ENCODE data around the gene DOCK6.
"Not testable (repeated sequence)": the region's sequence is repeated elsewhere in the genome, so short reads cannot be mapped to it uniquely, and the experiment has no call there.

DOCK6 gene

DNA sequence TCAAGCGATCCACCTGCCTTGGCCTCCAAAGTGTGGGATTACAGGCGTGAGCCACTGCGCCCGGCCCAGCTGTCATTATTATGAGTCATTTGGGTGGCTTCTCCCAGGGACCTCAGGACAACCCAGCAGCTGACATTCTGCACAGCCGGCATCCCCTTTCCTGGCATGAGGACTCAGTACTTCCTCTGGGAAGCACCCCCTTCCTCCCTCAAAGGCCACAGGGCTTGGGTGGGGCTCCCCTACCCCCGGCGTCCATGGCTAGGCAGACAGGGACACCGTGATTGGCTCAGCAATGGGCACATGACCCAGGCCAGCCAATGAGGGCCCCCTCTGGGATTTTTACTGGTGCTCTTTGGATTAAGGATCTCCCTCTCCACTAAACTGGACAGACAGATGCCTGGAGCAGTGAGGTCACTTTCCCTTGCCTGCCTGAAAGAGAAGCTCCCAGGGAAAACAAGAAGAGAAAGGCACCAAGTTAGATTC, 71.0 kb downstream of the DOCK6 start:
- no peaks in the 10 kb centered on the region for H3K4me1 ChIP-seq (ENCODE audit: insufficient read depth, low read length)
- H2AFZ ChIP-seq (ENCODE audit: low read depth, low read length): no peak overlapping the region
- no peak overlapping the region for H3K4me3 ChIP-seq (ENCODE audit: low read length)
- H3K27me3 ChIP-seq (ENCODE audit: insufficient read depth, low read length): no peaks in the 10 kb centered on the region
- H3K36me3 ChIP-seq (ENCODE audit: insufficient read depth, low read length): peaks cover 6% of the 10 kb centered on the region
- no peaks in the 10 kb centered on the region for H3K9me3 ChIP-seq (ENCODE audit: low read length)

DNA sequence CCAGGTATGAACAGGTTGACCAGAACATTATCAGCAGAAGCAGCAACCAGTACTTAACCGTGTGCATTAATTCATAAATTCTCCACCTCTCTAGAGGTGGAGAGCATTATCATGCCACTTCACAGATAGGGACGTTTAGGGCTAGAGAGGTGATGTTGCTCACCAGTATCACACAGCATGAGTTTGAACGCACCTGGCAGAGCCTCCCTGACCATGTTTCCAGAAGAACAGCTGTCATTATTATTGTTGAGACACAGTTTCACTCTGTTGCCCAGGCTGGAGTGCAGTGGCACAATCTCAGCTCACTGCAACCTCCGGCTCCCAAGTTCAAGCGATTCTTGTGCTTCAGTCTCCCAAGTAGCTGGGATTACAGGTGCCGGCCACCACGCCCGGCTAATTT, 71.8 kb downstream of the DOCK6 start:
- Histone ChIP-seq H3K36me3 (ENCODE audit: insufficient read depth, low read length) (peaks cover 6% of the 10 kb centered on the region), H3K4me3 (ENCODE audit: low read length) (no peak overlapping the region)

DNA sequence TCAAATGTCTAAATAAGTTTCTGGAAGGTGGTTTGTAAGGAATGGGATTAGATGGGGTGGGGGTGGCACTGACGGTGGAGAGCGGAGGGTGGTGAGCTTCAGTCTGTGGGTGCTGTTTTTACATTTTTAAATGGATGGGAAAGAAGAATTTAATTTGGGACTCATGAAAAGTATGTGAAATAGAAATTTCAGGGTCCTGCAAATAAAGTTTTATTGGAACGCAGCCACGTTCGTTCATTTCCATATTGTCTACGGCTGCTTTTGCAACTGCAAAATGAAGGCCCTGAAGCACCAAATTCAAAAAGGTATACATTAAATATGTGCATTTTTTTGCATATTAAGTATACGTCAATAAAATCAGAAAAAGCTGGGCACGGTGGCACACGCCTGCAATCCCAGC, 74.9 kb downstream of the DOCK6 start:
- H2AFZ ChIP-seq (ENCODE audit: low read depth, low read length): no peak overlapping the region
- no peaks in the 10 kb centered on the region for H3K27me3 ChIP-seq (ENCODE audit: insufficient read depth, low read length)
- H3K4me1 ChIP-seq (ENCODE audit: insufficient read depth, low read length): no peaks in the 10 kb centered on the region
- H3K4me3 ChIP-seq (ENCODE audit: low read length): no peak overlapping the region
- peaks cover 4% of the 10 kb centered on the region for H3K9me3 ChIP-seq (ENCODE audit: low read length)
- peaks cover 2% of the 10 kb centered on the region for H3K36me3 ChIP-seq (ENCODE audit: insufficient read depth, low read length)

More for the DNA sequence above, 71.8 kb downstream of the DOCK6 start:
- Histone ChIP-seq H2AFZ (ENCODE audit: low read depth, low read length) (no peak overlapping the region), H3K27me3 (ENCODE audit: insufficient read depth, low read length) (no peaks in the 10 kb centered on the region), H3K4me1 (ENCODE audit: insufficient read depth, low read length) (no peaks in the 10 kb centered on the region), H3K9me3 (ENCODE audit: low read length) (no peaks in the 10 kb centered on the region)

DNA sequence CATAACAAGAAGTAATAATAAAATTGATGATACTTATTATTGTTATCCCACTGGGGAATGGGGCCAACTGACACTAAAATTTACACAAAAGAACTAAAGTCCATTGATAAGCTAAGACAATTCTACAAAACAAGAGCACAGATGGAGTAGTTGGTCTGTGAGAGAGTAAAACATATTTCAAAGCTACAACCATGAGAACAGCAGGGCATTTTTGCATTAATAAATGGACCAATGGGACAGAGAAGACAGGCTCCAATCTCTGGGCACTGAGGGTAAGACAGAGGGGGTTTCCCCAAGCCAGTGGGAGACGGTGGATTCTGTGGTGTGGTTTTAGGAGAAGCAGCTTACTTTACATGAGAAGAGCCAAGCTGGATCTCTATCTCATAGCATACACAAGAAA, 79.3 kb downstream of the DOCK6 start:
- H3K27me3 ChIP-seq (ENCODE audit: insufficient read depth, low read length): no peaks in the 10 kb centered on the region
- peaks cover 4% of the 10 kb centered on the region for H3K9me3 ChIP-seq (ENCODE audit: low read length)
- no peak overlapping the region for H2AFZ ChIP-seq (ENCODE audit: low read depth, low read length)
- peaks cover 4% of the 10 kb centered on the region for H3K36me3 ChIP-seq (ENCODE audit: insufficient read depth, low read length)
- H3K4me3 ChIP-seq (ENCODE audit: low read length): no peak overlapping the region
- no peaks in the 10 kb centered on the region for H3K4me1 ChIP-seq (ENCODE audit: insufficient read depth, low read length)

GRCh38 chr19:11181488-11181887, 80.8 kb downstream of the DOCK6 start:
- Histone ChIP-seq H3K9me3 (ENCODE audit: low read length) (peaks cover 4% of the 10 kb centered on the region), H3K27me3 (ENCODE audit: insufficient read depth, low read length) (no peaks in the 10 kb centered on the region), H3K4me1 (ENCODE audit: insufficient read depth, low read length) (no peaks in the 10 kb centered on the region), H2AFZ (ENCODE audit: low read depth, low read length) (no peak overlapping the region), H3K36me3 (ENCODE audit: insufficient read depth, low read length) (peaks cover 11% of the 10 kb centered on the region), H3K4me3 (ENCODE audit: low read length) (no peak overlapping the region)

GRCh38 chr19:11180975-11181374, 81.3 kb downstream of the DOCK6 start:
- not testable (repeated sequence) for H3K27me3 ChIP-seq (ENCODE audit: insufficient read depth, low read length); H3K4me3 ChIP-seq (ENCODE audit: low read length); H3K9me3 ChIP-seq (ENCODE audit: low read length); H2AFZ ChIP-seq (ENCODE audit: low read depth, low read length); H3K4me1 ChIP-seq (ENCODE audit: insufficient read depth, low read length)
- peaks cover 12% of the 10 kb centered on the region for H3K36me3 ChIP-seq (ENCODE audit: insufficient read depth, low read length)

GRCh38 chr19:11180346-11180745, 82.0 kb downstream of the DOCK6 start:
- H3K27me3 ChIP-seq (ENCODE audit: insufficient read depth, low read length): no peaks in the 10 kb centered on the region
- H2AFZ ChIP-seq (ENCODE audit: low read depth, low read length): no peak overlapping the region
- H3K4me3 ChIP-seq (ENCODE audit: low read length): no peak overlapping the region
- H3K9me3 ChIP-seq (ENCODE audit: low read length): peaks cover 4% of the 10 kb centered on the region
- no peaks in the 10 kb centered on the region for H3K4me1 ChIP-seq (ENCODE audit: insufficient read depth, low read length)
- peaks cover 12% of the 10 kb centered on the region for H3K36me3 ChIP-seq (ENCODE audit: insufficient read depth, low read length)

DNA sequence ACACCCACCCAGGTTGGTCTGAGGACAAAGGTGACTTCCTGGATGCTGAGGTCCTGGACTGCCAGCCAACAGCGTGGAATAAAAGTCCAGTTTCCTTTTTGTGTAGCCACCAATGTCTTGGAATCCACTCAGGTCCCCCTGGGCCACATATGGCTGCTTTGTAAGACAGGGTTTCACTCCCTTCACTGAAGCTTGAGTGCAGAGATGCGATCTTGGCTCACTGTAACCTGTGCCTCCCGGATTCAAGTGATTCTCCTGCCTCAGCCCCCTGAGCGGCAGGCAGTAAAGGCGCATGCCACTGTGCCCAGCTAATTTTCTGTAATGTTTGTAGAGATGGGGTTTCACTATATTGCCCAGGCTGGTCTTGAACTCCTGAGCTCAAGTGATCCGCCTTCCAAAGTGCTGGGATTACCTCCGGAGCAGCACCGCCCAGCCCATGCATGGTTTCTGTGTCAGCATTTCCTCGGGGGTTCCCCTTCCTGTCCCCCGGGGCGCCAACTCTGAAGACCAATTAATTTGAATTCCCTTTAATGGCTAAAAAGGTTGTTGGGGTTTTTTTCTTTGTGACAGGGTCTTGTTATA, 82.5 kb downstream of the DOCK6 start:
- Histone ChIP-seq H3K9me3 (ENCODE audit: low read length) (peaks cover 4% of the 10 kb centered on the region), H2AFZ (ENCODE audit: low read depth, low read length) (no peak overlapping the region), H3K4me3 (ENCODE audit: low read length) (no peak overlapping the region), H3K4me1 (ENCODE audit: insufficient read depth, low read length) (no peaks in the 10 kb centered on the region), H3K36me3 (ENCODE audit: insufficient read depth, low read length) (peaks cover 14% of the 10 kb centered on the region), H3K27me3 (ENCODE audit: insufficient read depth, low read length) (no peaks in the 10 kb centered on the region)

DNA sequence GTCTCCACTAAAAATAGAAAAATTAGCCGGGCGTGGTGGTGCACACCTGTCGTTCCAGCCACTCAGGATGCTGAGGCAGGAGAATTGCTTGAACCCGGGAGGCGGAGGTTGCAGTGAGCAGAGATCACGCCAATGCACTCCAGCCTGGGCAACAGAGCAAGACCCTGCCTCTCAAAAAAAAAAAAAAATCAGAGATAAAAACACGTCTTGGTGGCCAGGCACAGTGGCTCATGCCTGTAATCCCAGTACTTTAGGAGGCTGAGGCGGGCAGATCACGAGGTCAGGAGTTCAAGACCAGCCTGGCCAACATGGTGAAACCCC, 83.2 kb downstream of the DOCK6 start:
- not testable (repeated sequence) for H3K4me1 ChIP-seq (ENCODE audit: insufficient read depth, low read length); H3K4me3 ChIP-seq (ENCODE audit: low read length); H3K9me3 ChIP-seq (ENCODE audit: low read length); H2AFZ ChIP-seq (ENCODE audit: low read depth, low read length); H3K27me3 ChIP-seq (ENCODE audit: insufficient read depth, low read length)
- H3K36me3 ChIP-seq (ENCODE audit: insufficient read depth, low read length): peaks cover 19% of the 10 kb centered on the region

DNA sequence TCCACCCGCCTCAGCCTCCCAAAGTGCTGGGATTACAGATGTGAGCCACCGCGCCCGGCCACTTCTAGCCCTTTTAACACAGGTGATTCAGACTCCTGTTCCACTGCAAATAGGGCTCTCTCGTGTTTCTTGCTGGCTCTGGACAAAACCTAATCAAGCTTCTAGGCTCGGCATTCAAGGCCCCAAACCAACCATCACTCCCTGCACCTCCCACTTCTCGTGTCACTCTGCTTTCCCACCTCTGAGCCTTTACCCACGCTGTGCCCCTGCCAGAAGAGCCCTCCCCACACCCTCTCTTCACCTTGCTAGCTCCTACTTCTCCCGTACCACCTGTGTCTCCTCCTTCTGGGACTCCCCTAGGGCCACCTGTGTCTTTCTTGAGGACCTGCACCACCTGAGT, 84.7 kb downstream of the DOCK6 start:
- Histone ChIP-seq H3K9me3 (ENCODE audit: low read length) (no peaks in the 10 kb centered on the region), H3K4me3 (ENCODE audit: low read length) (no peak overlapping the region), H2AFZ (ENCODE audit: low read depth, low read length) (no peak overlapping the region), H3K27me3 (ENCODE audit: insufficient read depth, low read length) (no peaks in the 10 kb centered on the region), H3K36me3 (ENCODE audit: insufficient read depth, low read length) (peaks cover 30% of the 10 kb centered on the region), H3K4me1 (ENCODE audit: insufficient read depth, low read length) (no peaks in the 10 kb centered on the region)

GRCh38 chr19:11176466-11177193, 85.7 kb downstream of the DOCK6 start:
- Histone ChIP-seq H3K27me3 (ENCODE audit: insufficient read depth, low read length) (no peaks in the 10 kb centered on the region), H3K36me3 (ENCODE audit: insufficient read depth, low read length) (peaks cover 34% of the 10 kb centered on the region), H2AFZ (ENCODE audit: low read depth, low read length) (no peak overlapping the region), H3K4me1 (ENCODE audit: insufficient read depth, low read length) (no peaks in the 10 kb centered on the region), H3K9me3 (ENCODE audit: low read length) (no peaks in the 10 kb centered on the region), H3K4me3 (ENCODE audit: low read length) (no peak overlapping the region)

DNA sequence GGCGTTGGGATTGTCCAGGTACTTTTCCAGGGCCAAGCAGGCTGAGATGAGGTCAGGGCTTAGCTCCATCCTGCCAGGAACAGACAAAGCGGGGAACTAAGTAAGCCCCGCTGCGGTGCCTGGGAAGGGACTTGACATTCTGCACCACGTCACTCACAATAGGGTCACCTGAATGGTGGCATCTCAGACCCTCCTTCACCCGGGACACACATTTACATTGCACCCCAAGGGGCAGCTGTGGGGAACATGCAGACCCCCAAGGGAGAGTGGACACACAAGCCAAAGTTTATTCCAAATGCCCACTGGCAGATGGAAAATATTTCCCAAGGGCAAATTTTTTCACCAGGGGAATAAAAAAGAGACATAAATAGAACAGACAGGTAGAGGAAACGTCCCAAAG, 86.4 kb downstream of the DOCK6 start:
- H3K36me3 ChIP-seq (ENCODE audit: insufficient read depth, low read length): peaks cover 34% of the 10 kb centered on the region
- H3K9me3 ChIP-seq (ENCODE audit: low read length): no peaks in the 10 kb centered on the region
- H3K27me3 ChIP-seq (ENCODE audit: insufficient read depth, low read length): no peaks in the 10 kb centered on the region
- no peak overlapping the region for H2AFZ ChIP-seq (ENCODE audit: low read depth, low read length)
- no peaks in the 10 kb centered on the region for H3K4me1 ChIP-seq (ENCODE audit: insufficient read depth, low read length)
- H3K4me3 ChIP-seq (ENCODE audit: low read length): no peak overlapping the region

- H3K4me3 ChIP-seq (ENCODE audit: low read length): no peak overlapping the region
- H3K27me3 ChIP-seq (ENCODE audit: insufficient read depth, low read length): no peaks in the 10 kb centered on the region
- H3K36me3 ChIP-seq (ENCODE audit: insufficient read depth, low read length): peaks cover 42% of the 10 kb centered on the region
- H2AFZ ChIP-seq (ENCODE audit: low read depth, low read length): no peak overlapping the region
- H3K4me1 ChIP-seq (ENCODE audit: insufficient read depth, low read length): no peaks in the 10 kb centered on the region
- H3K9me3 ChIP-seq (ENCODE audit: low read length): no peaks in the 10 kb centered on the region
Measured at GRCh38 chr19:11174336-11174735, 88.0 kb downstream of the DOCK6 start.

All from neuron (in vitro differentiated cells).